Transverse colon (tissue), 4 donors: Measurements from ENCODE around the gene MDFIC2. TPM values are rescaled to one million over a fixed set of nuclear protein-coding genes. Genes with fewer than 3 reads are reported as not detected.

Source experiments
- DNase-seq: peaks from one replicate; pipeline ENCODE4 v3.0.0-alpha.2; 2019
- H3K27ac ChIP-seq, 4 donors: fragments of 200-600 bp; sonication (generic); 2 replicates each; pipeline ENCODE4 v1.5.1; 2016 to 2018; ENCODE audit warnings: inconsistent platforms in 4 of 4
- H3K27me3 ChIP-seq: fragments of 200-600 bp; sonication (generic); 2 replicates; pipeline ENCODE4 v1.5.1; 2017; ENCODE audit warnings: inconsistent platforms
- H3K36me3 ChIP-seq, 4 donors: fragments of 200-600 bp; sonication (generic); 2 replicates each; pipeline ENCODE4 v1.5.1; 2017 to 2019; ENCODE audit warnings: inconsistent platforms in 4 of 4
- H3K4me1 ChIP-seq, 4 donors: fragments of 200-600 bp; sonication (generic); 2 replicates each; pipeline ENCODE4 v1.5.1; 2017 to 2020; ENCODE audit warnings: inconsistent platforms in 4 of 4
- H3K4me3 ChIP-seq, 4 donors: fragments of 200-600 bp; sonication (generic); 1 replicate in 1 of 4; 2 replicates in 3 of 4; pipeline versions ENCODE4 v1.5.1 to v1.6.1; 2017 to 2019; ENCODE audit warnings: inconsistent platforms in 4 of 4
- H3K9me3 ChIP-seq, 2 donors: fragments of 200-600 bp; sonication (generic); 2 replicates each; pipeline ENCODE4 v1.5.1; 2017 to 2019; ENCODE audit warnings: inconsistent platforms in 2 of 2
- EP300 ChIP-seq: sonication (generic); formaldehyde crosslinking; IDR thresholded peaks from one replicate; pipeline ENCODE4 v1.6.1; 2017; ENCODE audit warnings: antibody characterized with exemption, low read depth
- POLR2A ChIP-seq: fragments of 450-650 bp; IDR thresholded peaks from one replicate; pipeline ENCODE4 v1.6.1; 2016; ENCODE audit warnings: antibody characterized with exemption, mild to moderate bottlenecking, moderate library complexity
- POLR2AphosphoS5 ChIP-seq, 3 donors: sonication (generic); formaldehyde crosslinking; IDR thresholded peaks; one replicate each; pipeline ENCODE4 v1.6.1; 2016; ENCODE audit warnings: antibody characterized with exemption in 3 of 3
- WGBS, 2 donors: methylation state at CpG; one replicate each; pipeline ENCODE4 v1.1.5; 2018; ENCODE audit warnings: low coverage in 1 of 2; 5-methylcytosine and 5-hydroxymethylcytosine counted together
- in situ Hi-C, 4 donors: fragments of 200-750 bp; cut with MboI; loops; one replicate each; pipeline versions ENCODE4 v1.15.0 to v1.15.1; 2017; ENCODE audit warnings: low sequenced_read_pairs in 3 of 4, low pct_ligation_motif_present in 1 of 4, low pct_unique_long_range_greater_than_20kb in 1 of 4
- intact Hi-C: fragments of 100-400 bp; cut with DNase I; formaldehyde crosslinking; loops from one replicate; pipeline ENCODE4 v1.15.1; 2023; ENCODE audit warnings: low total_unique reads
- total RNA-seq, 4 donors: library from RNA; depleted of rRNA; stranded (reverse); fragments of >200 nt; gene quantifications; one replicate each; pipeline ENCODE4 v1.1.0, GENCODE V29; 2016
- TF ChIP-seq, protein P1 (sequence below), 5 experiments: fragments of 200-600 bp in 3 of 5; fragments of 450-650 bp in 2 of 5; sonication (generic) in 3 of 5; IDR thresholded peaks; 1 replicate in 2 of 5; 2 replicates in 3 of 5; pipeline ENCODE4 v1.5.1; 2016 to 2017; ENCODE audit warnings: antibody characterized with exemption in 5 of 5, inconsistent platforms in 3 of 5, mild to moderate bottlenecking in 2 of 5, moderate library complexity in 1 of 5

The MDFIC2 gene
- total RNA-seq, 4 donors from 2014 or later = not detected

DNA sequence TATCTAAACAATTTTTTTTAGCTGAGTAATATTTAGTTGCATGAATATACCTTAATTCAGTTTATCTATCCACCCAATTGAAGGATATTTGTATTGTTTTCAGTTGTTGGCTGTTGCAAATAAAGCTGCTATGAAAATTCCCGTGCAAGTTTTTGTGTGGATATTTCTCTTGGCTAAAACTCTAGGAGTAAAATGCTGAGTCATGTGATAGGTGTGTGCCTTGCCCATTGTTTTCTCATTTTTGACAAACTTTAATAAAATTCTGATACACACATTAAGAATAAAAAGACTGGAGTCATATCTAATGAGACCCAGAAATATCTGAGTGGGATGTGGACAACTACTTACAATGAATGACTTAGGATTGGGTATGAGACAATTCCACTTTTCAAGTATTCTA, 78.6 kb downstream of the MDFIC2 start:
- no peak for DNase-seq
- in situ Hi-C loops = no loop called here
- Histone ChIP-seq H3K4me3 (no peak overlapping the region), H3K27ac (no peak overlapping the region), H3K36me3 (no peaks in the 10 kb centered on the region), H3K9me3 (no peaks in the 10 kb centered on the region), H3K4me1 (no peaks in the 10 kb centered on the region), H3K27me3 (no peaks in the 10 kb centered on the region)
- no peak for TF ChIP-seq POLR2AphosphoS5 (IDR thresholded peaks at IDR 0.05)
- TF ChIP-seq, protein P1, sequence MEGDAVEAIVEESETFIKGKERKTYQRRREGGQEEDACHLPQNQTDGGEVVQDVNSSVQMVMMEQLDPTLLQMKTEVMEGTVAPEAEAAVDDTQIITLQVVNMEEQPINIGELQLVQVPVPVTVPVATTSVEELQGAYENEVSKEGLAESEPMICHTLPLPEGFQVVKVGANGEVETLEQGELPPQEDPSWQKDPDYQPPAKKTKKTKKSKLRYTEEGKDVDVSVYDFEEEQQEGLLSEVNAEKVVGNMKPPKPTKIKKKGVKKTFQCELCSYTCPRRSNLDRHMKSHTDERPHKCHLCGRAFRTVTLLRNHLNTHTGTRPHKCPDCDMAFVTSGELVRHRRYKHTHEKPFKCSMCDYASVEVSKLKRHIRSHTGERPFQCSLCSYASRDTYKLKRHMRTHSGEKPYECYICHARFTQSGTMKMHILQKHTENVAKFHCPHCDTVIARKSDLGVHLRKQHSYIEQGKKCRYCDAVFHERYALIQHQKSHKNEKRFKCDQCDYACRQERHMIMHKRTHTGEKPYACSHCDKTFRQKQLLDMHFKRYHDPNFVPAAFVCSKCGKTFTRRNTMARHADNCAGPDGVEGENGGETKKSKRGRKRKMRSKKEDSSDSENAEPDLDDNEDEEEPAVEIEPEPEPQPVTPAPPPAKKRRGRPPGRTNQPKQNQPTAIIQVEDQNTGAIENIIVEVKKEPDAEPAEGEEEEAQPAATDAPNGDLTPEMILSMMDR (IDR thresholded peaks at IDR 0.05) = no peak
- intact Hi-C loops = no loop called here
- WGBS, 2 donors = 75 to 77% methylated on average over 1 of the region's 1 CpG

DNA sequence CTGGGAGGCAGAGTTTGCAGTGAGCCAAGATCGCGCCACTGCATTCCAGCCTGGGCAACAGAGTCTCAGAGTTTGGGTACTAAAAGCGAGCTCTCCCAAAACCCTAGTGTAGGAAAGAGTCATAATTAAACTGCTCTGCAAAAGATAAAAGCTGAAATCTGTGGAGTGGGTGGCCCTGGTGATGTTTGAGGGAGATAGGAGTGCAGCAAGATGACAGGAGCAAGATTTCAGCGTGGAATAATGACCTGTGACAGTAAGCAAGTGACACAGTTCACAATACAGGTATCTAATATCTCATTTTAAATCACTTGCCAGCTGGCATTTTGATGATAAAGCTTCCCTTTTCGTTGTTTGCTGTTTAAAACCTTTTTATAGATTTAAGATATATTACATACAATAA, 79.3 kb downstream of the MDFIC2 start:
- no peaks in the 10 kb centered on the region for H3K27me3 ChIP-seq
- H3K4me3 ChIP-seq = no peak overlapping the region
- no peak overlapping the region for H3K27ac ChIP-seq
- H3K9me3 ChIP-seq = no peaks in the 10 kb centered on the region
- no peaks in the 10 kb centered on the region for H3K4me1 ChIP-seq
- WGBS, 2 donors = 49 to 64% methylated on average over 2 to 5 of the region's 5 CpGs
- in situ Hi-C loops (no loop called here), intact Hi-C loops (no loop called here)
- no peak for DNase-seq
- no peaks in the 10 kb centered on the region for H3K36me3 ChIP-seq
- TF ChIP-seq POLR2AphosphoS5 (IDR thresholded peaks at IDR 0.05) (no peak), POLR2A (no peak), EP300 (no peak)
- TF ChIP-seq, protein P1 (IDR thresholded peaks at IDR 0.05) = no peak

DNA sequence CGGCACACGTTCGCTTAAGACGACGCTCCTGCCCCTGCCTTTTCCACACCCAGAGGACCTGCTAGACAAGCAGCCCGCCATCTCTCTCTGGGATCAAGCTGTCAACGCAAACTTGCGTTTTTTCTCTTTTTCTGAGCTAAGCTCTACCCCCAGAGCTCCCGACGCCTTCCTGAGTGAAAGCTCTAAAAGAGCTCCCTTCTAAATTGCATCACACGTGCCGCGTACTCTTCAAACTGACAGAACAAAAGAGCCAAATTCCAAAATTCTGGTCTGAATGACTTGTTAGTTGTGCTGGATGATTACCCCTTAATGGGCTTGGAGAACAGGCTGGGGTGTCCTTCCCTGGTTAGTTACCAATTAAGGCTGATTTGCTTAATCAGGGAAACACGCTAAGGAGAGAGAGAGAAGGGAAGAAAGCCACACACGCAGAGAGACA, 81.2 kb downstream of the MDFIC2 start:
- TF ChIP-seq POLR2A = no peak
- no peak for TF ChIP-seq EP300
- TF ChIP-seq, protein P1 (IDR thresholded peaks at IDR 0.05) = no peak
- no peak for TF ChIP-seq POLR2AphosphoS5 (IDR thresholded peaks at IDR 0.05)
- intact Hi-C loops = no loop called here
- Histone ChIP-seq H3K4me3 (no peak overlapping the region), H3K27ac (no peak overlapping the region), H3K36me3 (no peaks in the 10 kb centered on the region), H3K27me3 (no peaks in the 10 kb centered on the region), H3K9me3 (no peaks in the 10 kb centered on the region), H3K4me1 (no peaks in the 10 kb centered on the region)
- WGBS, 2 donors = 76 to 79% methylated on average over 15 of the region's 15 CpGs
- DNase-seq = no peak
- in situ Hi-C loops = no loop called here

DNA sequence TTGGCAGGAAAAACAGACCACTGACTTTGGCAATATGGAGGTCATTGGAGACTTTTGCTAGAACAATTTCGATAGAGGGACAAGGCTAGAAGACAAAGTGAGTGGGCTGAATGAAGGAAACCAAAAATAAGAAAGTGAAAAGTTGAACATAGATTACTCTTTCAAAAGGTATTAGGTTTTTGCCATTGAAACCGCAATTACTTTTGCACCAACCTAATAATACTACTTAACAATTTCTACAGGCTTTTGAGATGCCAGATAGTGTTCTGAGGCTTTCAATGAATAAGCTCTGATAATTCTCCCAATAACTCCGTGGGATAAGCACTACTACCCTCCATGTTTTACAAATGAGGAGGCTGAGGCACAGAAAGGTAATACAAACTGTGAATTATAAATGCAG, 85.0 kb downstream of the MDFIC2 start:
- no peak for DNase-seq
- Histone ChIP-seq H3K36me3 (no peaks in the 10 kb centered on the region), H3K27ac (no peak overlapping the region), H3K4me3 (no peak overlapping the region), H3K4me1 (no peaks in the 10 kb centered on the region), H3K9me3 (no peaks in the 10 kb centered on the region), H3K27me3 (no peaks in the 10 kb centered on the region)
- TF ChIP-seq POLR2A = no peak
- TF ChIP-seq EP300 = no peak
- TF ChIP-seq, protein P1 (IDR thresholded peaks at IDR 0.05) = no peak
- no peak for TF ChIP-seq POLR2AphosphoS5 (IDR thresholded peaks at IDR 0.05)
- intact Hi-C loops (no loop called here), in situ Hi-C loops (no loop called here)
- WGBS, 2 donors = 70 to 72% methylated on average over 2 to 3 of the region's 3 CpGs
